Measurements from ENCODE around the gene IFNAR1. TPM values are rescaled to one million over a fixed set of nuclear protein-coding genes. Genes with fewer than 3 reads are reported as not detected.

The IFNAR1 gene
- total and polyA plus RNA-seq, 2 of the 8 experiments (the other 6 are each of a cell fraction or from before 2014, with no cell fraction given): 3.1 to 17.1 TPM

DNA sequence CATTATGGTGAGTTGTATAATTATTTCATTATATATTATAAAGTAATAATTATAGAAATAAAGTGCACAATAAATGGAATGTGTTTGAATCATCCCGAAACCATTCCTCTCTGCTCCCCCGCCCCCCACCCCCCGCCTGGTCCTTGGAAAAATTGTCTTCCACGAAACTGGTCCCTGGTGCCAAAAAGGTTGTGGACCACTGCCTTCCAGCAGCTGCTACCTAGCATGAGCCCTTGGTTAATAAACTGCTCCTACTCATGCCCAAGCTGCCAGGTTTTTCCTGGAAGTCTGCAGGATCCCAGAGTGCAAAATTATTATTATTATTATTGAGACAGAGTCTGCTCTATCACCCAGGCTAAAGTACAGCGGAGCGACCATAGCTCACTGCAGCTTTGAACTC, 71.7 kb downstream of the IFNAR1 start:
- CTCF ChIA-PET (ENCODE audit: partially characterized antibody): interaction anchor here (0.7 to 5.1 kb wide), 7 partner anchors 8 to 596 kb away, joined by 3 to 28 read pairs (median 4); no protein-coding TSS in a partner anchor
- 83% methylated on average over 6 of the region's 6 CpGs; no CpG with 5 or more reads in 1 of the 2 experiments for WGBS, 2 experiments (ENCODE audit: extremely low coverage in 1 of 2, insufficient coverage in 1 of 2, insufficient read length in 1 of 2, insufficient replicate concordance in 2 of 2, low coverage in 1 of 2, low lambda C conversion rate in 2 of 2, missing lambda C conversion rate in 1 of 2)
- H2BK20ac ChIP-seq (ENCODE audit: low read length): no peak overlapping the region
- no peaks in the 10 kb centered on the region for H3K36me3 ChIP-seq (ENCODE audit: control insufficient read depth in 2 of 4, insufficient read depth in 4 of 4, low read length in 3 of 4)
- H2BK5ac ChIP-seq (ENCODE audit: low read depth, low read length): no peak overlapping the region
- no peak overlapping the region for H3K18ac ChIP-seq (ENCODE audit: extremely low read depth, low read length)
- peaks cover 0 to 2% of the 10 kb centered on the region in 2 experiments; a peak in 1 of 4 replicates for H3K9me3 ChIP-seq (ENCODE audit: insufficient read depth in 2 of 2, low read depth in 1 of 2, low read length in 1 of 2)
- no peak for DNase-seq (ENCODE audit: low read depth in 1 of 2, low spot score in 2 of 2)
- H3K56ac ChIP-seq (replicated peaks; ENCODE audit: insufficient read length, low read depth, low read length): no peak overlapping the region
- POLR2A ChIA-PET (ENCODE audit: partially characterized antibody): interaction anchor here (0.6 to 1.7 kb wide), 2 partner anchors 35 to 287 kb away, joined by 3 to 6 read pairs; no protein-coding TSS in a partner anchor
- H3K27ac ChIP-seq (ENCODE audit: low read depth, low read length): no peak overlapping the region
- no peaks in the 10 kb centered on the region for H3K79me2 ChIP-seq (ENCODE audit: control insufficient read depth in 1 of 2, insufficient read depth in 2 of 2, low read length in 2 of 2)
- H3K4ac ChIP-seq (replicated peaks; ENCODE audit: insufficient read length, low read depth, low read length): no peak overlapping the region
- no peaks in the 10 kb centered on the region for H3K79me1 ChIP-seq (ENCODE audit: low read depth, low read length)
- no peak overlapping the region for H3K9ac ChIP-seq (replicated peaks in 1 of 4; ENCODE audit: extremely low read depth in 1 of 4, low read depth in 3 of 4, low read length in 3 of 4)
- no peak overlapping the region for H2BK120ac ChIP-seq (replicated peaks; ENCODE audit: low read depth, low read length)
- H2AK5ac ChIP-seq (ENCODE audit: low read depth, low read length): no peak overlapping the region
- H3K23me2 ChIP-seq (ENCODE audit: low read depth, low read length): no peaks in the 10 kb centered on the region; the same call in 1 of the 2 replicates
- no peak overlapping the region for H4K91ac ChIP-seq (replicated peaks; ENCODE audit: insufficient read length, low read length)
- no peak overlapping the region for H4K8ac ChIP-seq (ENCODE audit: extremely low read depth, insufficient read depth, low read length)
- H2AFZ ChIP-seq (ENCODE audit: low read length): no peak overlapping the region
- no peaks in the 10 kb centered on the region; a peak in 1 of 7 replicates for H3K27me3 ChIP-seq (replicated peaks in 1 of 4; ENCODE audit: control insufficient read depth in 3 of 4, extremely low read depth in 1 of 4, insufficient read depth in 3 of 4, low read length in 3 of 4)
- H4K5ac ChIP-seq (ENCODE audit: insufficient read length, low read depth, low read length): no peak overlapping the region
- FAIRE-seq: no peak
- no peak overlapping the region for H3K4me3 ChIP-seq (ENCODE audit: extremely low read depth in 1 of 4, insufficient read depth in 2 of 4, low read depth in 3 of 4, low read length in 4 of 4)
- H3K14ac ChIP-seq (ENCODE audit: insufficient read length): no peak overlapping the region
- 0 out of 7 replicates have a peak, but pooled peaks cover 0 to 2% (median 0%) of the 10 kb centered on the region in 4 experiments for H3K4me1 ChIP-seq (replicated peaks in 1 of 4; ENCODE audit: control insufficient read depth in 3 of 4, insufficient read depth in 4 of 4, low read length in 3 of 4)
- no peak overlapping the region for H3K4me2 ChIP-seq (ENCODE audit: insufficient read depth in 1 of 2, low read depth in 2 of 2, low read length in 2 of 2)
- H2BK12ac ChIP-seq (ENCODE audit: low read depth, low read length): no peak overlapping the region
- H2BK15ac ChIP-seq (ENCODE audit: low read length): no peak overlapping the region
- H4K20me1 ChIP-seq (replicated peaks in 1 of 2; ENCODE audit: control insufficient read depth in 1 of 2, insufficient read depth in 2 of 2, low read length in 2 of 2): no peaks in the 10 kb centered on the region
- no peak overlapping the region for H3K23ac ChIP-seq (ENCODE audit: insufficient read length)
- TF ChIP-seq GABPA (IDR thresholded peaks at IDR 0.05; ENCODE audit: borderline replicate concordance, insufficient read depth, low read length) (no peak), SP2 (IDR thresholded peaks at IDR 0.05; ENCODE audit: low read length) (no peak), EGR1 (IDR thresholded peaks at IDR 0.05; ENCODE audit: borderline replicate concordance, low read depth, low read length) (no peak), TAF1 (IDR thresholded peaks at IDR 0.05; ENCODE audit: low read depth, low read length) (no peak), CEBPB (IDR thresholded peaks at IDR 0.05; ENCODE audit: low read depth, low read length) (no peak), KDM5A (IDR thresholded peaks at IDR 0.05; ENCODE audit: low read length) (no peak), CREB1 (IDR thresholded peaks at IDR 0.05) (no peak), JUND (IDR thresholded peaks at IDR 0.05; ENCODE audit: low read length) (no peak)
- TF ChIP-seq, protein P1, sequence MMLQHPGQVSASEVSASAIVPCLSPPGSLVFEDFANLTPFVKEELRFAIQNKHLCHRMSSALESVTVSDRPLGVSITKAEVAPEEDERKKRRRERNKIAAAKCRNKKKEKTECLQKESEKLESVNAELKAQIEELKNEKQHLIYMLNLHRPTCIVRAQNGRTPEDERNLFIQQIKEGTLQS (IDR thresholded peaks at IDR 0.05; ENCODE audit: insufficient read depth, low read depth, low read length): no peak
